GM12878 (cell line): ENCODE results near the gene USP36. TPM values are rescaled to one million over a fixed set of nuclear protein-coding genes. Genes with fewer than 3 reads are reported as not detected.
A peak's percentile ranks its signal among the peaks of the same experiment; 100 is the strongest.

ENCODE experiments used
- ATAC-seq: fragments of 200-7000 bp; cut with Tn5 transposase; 3 replicates; pipeline ENCODE4 v1.9.1; 2020; ENCODE audit warnings: mild to moderate bottlenecking, moderate library complexity
- BruUV-seq: library from RNA; stranded (reverse); fragments of 400-500 nt; replicated peaks from 2 replicates; lab custom pipeline; 2021; lab: Mats Ljungman, UMichigan
- CTCF ChIA-PET: fragments of 300-600 bp; sonication (Branson Sonifier 250); formaldehyde crosslinking; extraction: SDS; loops from one replicate; lab custom pipeline; 2021; ENCODE audit warnings: inconsistent platforms; lab: Yijun Ruan, JAX
- POLR2A ChIA-PET: fragments of 350-600 bp; formaldehyde crosslinking; extraction: SDS; loops from one replicate; lab custom pipeline; 2021; ENCODE audit warnings: inconsistent platforms; lab: Charles Lee
- RAD21 ChIA-PET: fragments of 300-600 bp; sonication (Branson Sonifier 250); formaldehyde crosslinking; loops from one replicate; lab custom pipeline; 2023; ENCODE audit warnings: antibody characterized with exemption; ENCODE audit not compliant: unreplicated experiment; lab: Charles Lee
- SMC1A ChIA-PET: fragments of 300-600 bp; sonication (Branson Sonifier 250); formaldehyde crosslinking; loops from one replicate; lab custom pipeline; 2023; ENCODE audit not compliant: unreplicated experiment, uncharacterized antibody; lab: Charles Lee
- DNase-seq: peaks from one replicate; pipeline ENCODE4 v3.0.0-alpha.2; 2011; ENCODE audit warnings: low read depth, low spot score
- FAIRE-seq: peaks from 3 replicates; lab custom pipeline; 2011; peaks lifted over from hg19 to GRCh38; lab: Jason Lieb, UNC
- H2AFZ ChIP-seq: 2 replicates; pipeline ENCODE4 v1.6.0; 2011; ENCODE audit warnings: low read depth, low read length, control low read depth; ENCODE audit not compliant: control insufficient read depth
- H3K27ac ChIP-seq: 2 replicates; pipeline ENCODE4 v1.5.1; 2011; ENCODE audit warnings: control low read depth; ENCODE audit not compliant: control insufficient read depth, insufficient read depth
- H3K27me3 ChIP-seq, 2 experiments: replicated peaks in 1 of 2; 2 replicates each; pipeline versions ENCODE4 v1.6.0 to v1.6.1; 2011; ENCODE audit warnings: low read length in 1 of 2; ENCODE audit not compliant: control insufficient read depth in 2 of 2, insufficient read depth in 2 of 2
- H3K36me3 ChIP-seq, 2 experiments: 2 replicates each; pipeline ENCODE4 v1.5.1; 2011; ENCODE audit warnings: low read length in 1 of 2; ENCODE audit not compliant: control insufficient read depth in 2 of 2, insufficient read depth in 2 of 2
- H3K4me1 ChIP-seq: 2 replicates; pipeline ENCODE4 v1.6.1; 2011; ENCODE audit warnings: mild to moderate bottlenecking, low read length, moderate library complexity, mixed read lengths; ENCODE audit not compliant: control insufficient read depth, insufficient read depth
- H3K4me2 ChIP-seq: 2 replicates; pipeline ENCODE4 v1.6.0; 2011; ENCODE audit warnings: control low read depth; ENCODE audit not compliant: control insufficient read depth, insufficient read depth
- H3K4me3 ChIP-seq: fragments of 200-600 bp; sonication (generic); 2 replicates; pipeline ENCODE4 v1.5.1; 2016
- H3K79me2 ChIP-seq: 2 replicates; pipeline ENCODE4 v1.6.0; 2011; ENCODE audit warnings: low read length; ENCODE audit not compliant: control insufficient read depth, insufficient read depth
- H3K9ac ChIP-seq: 2 replicates; pipeline ENCODE4 v1.8.0; 2011; ENCODE audit warnings: low read length, control low read depth, mixed read lengths; ENCODE audit not compliant: control insufficient read depth, insufficient read depth
- H3K9me3 ChIP-seq: replicated peaks from 3 replicates; pipeline ENCODE4 v1.5.1; 2011; ENCODE audit warnings: mild to moderate bottlenecking, low read length; ENCODE audit not compliant: control insufficient read depth, insufficient read depth
- H4K20me1 ChIP-seq: 2 replicates; pipeline ENCODE4 v1.6.0; 2011; ENCODE audit not compliant: control insufficient read depth, insufficient read depth
- ATF3 ChIP-seq: IDR thresholded peaks from 2 replicates; pipeline ENCODE4 v1.6.1; 2011; ENCODE audit warnings: low read depth, mild to moderate bottlenecking, low read length, moderate library complexity, borderline replicate concordance; ENCODE audit errors: extremely low read depth
- BMI1 ChIP-seq: fragments of 450-650 bp; IDR thresholded peaks from 2 replicates; pipeline ENCODE4 v1.6.1; 2016; ENCODE audit warnings: mild to moderate bottlenecking, moderate library complexity, borderline replicate concordance
- CHD2 ChIP-seq: IDR thresholded peaks from 2 replicates; pipeline ENCODE4 v1.6.1; 2011; ENCODE audit warnings: low read depth, low read length, improper control_type of control experiment, borderline replicate concordance
- HCFC1 ChIP-seq: fragments of 150-350 bp; IDR thresholded peaks from 2 replicates; pipeline ENCODE4 v1.6.1; 2014; ENCODE audit warnings: low read length
- IKZF1 ChIP-seq: fragments of 450-650 bp; conservative IDR thresholded peaks from 2 replicates; pipeline ENCODE4 v1.6.1; 2017; ENCODE audit warnings: antibody characterized with exemption, mild to moderate bottlenecking
- IRF3 ChIP-seq: fragments of 450-650 bp; IDR thresholded peaks from 2 replicates; pipeline ENCODE4 v1.6.1; 2014; ENCODE audit warnings: mild to moderate bottlenecking
- IRF5 ChIP-seq: fragments of 450-650 bp; IDR thresholded peaks from 2 replicates; pipeline ENCODE4 v1.6.1; 2017; ENCODE audit warnings: borderline replicate concordance
- MEF2B ChIP-seq: fragments of 450-650 bp; IDR thresholded peaks from 2 replicates; pipeline ENCODE4 v1.6.1; 2018; ENCODE audit warnings: mild to moderate bottlenecking, moderate library complexity; ENCODE audit not compliant: partially characterized antibody, poor library complexity, severe bottlenecking
- MXI1 ChIP-seq: fragments of 150-350 bp; IDR thresholded peaks from 2 replicates; pipeline ENCODE4 v1.6.1; 2011; ENCODE audit warnings: low read depth, mild to moderate bottlenecking, inconsistent platforms, low read length, improper control_type of control experiment
- MYC ChIP-seq: IDR thresholded peaks from 2 replicates; pipeline ENCODE4 v1.6.1; 2011; ENCODE audit warnings: mild to moderate bottlenecking, low read length, moderate library complexity, inconsistent platforms; ENCODE audit not compliant: insufficient read depth, insufficient replicate concordance, insufficient read length, severe bottlenecking
- PBX3 ChIP-seq: IDR thresholded peaks from 2 replicates; pipeline ENCODE4 v1.6.1; 2011; ENCODE audit warnings: mild to moderate bottlenecking, low read depth, low read length, moderate library complexity; ENCODE audit not compliant: insufficient replicate concordance
- RAD21 ChIP-seq: IDR thresholded peaks from 2 replicates; pipeline ENCODE4 v1.6.1; 2011; ENCODE audit warnings: mild to moderate bottlenecking, low read depth, low read length, moderate library complexity; ENCODE audit not compliant: insufficient read depth
- RBBP5 ChIP-seq: fragments of 200-600 bp; sonication (generic); conservative IDR thresholded peaks from 2 replicates; pipeline ENCODE4 v1.6.1; 2016
- RUNX3 ChIP-seq: IDR thresholded peaks from 2 replicates; pipeline ENCODE4 v1.6.1; 2012; ENCODE audit warnings: low read length, inconsistent platforms
- SRF ChIP-seq, 2 experiments: IDR thresholded peaks; 2 replicates each; pipeline ENCODE4 v1.6.1; 2011; ENCODE audit warnings: low read depth in 2 of 2, low read length in 2 of 2, mild to moderate bottlenecking in 1 of 2, moderate library complexity in 1 of 2
- YBX1 ChIP-seq: fragments of 450-650 bp; IDR thresholded peaks from 2 replicates; pipeline ENCODE4 v1.6.1; 2016; ENCODE audit warnings: antibody characterized with exemption
- ZBED1 ChIP-seq: IDR thresholded peaks from 2 replicates; pipeline ENCODE4 v1.6.1; 2016; ENCODE audit warnings: borderline replicate concordance
- ZNF207 ChIP-seq: fragments of 450-650 bp; IDR thresholded peaks from 2 replicates; pipeline ENCODE4 v1.6.1; 2014; ENCODE audit warnings: antibody characterized with exemption, mild to moderate bottlenecking, borderline replicate concordance
- WGBS: methylation state at CpG from one replicate; pipeline ENCODE4 v1.1.6; 2016; ENCODE audit warnings: low lambda C conversion rate; ENCODE audit not compliant: insufficient replicate concordance, insufficient coverage; ENCODE audit errors: missing lambda C conversion rate; 5-methylcytosine and 5-hydroxymethylcytosine counted together
- in situ Hi-C: fragments of 300-500 bp; cut with MboI; formaldehyde crosslinking; loops from 9 replicates; pipeline ENCODE4 v1.14.3; 2018; ENCODE audit warnings: mixed read lengths
- intact Hi-C: fragments of 100-400 bp; cut with micrococcal nuclease; formaldehyde crosslinking; loops from one replicate; pipeline ENCODE4 v1.14.2; 2022; ENCODE audit not compliant: unreplicated experiment
- polyA plus RNA-seq, 11 experiments: library from polyadenylated mRNA; depleted of rRNA in 4 of 11; unstranded in 6 of 11; stranded (reverse) in 5 of 11; fragments of >200 nt; fragmentation: Nextera tagmentation in 4 of 11; fragmentation: Illumina TruSeq in 1 of 11; extraction: Ambion mirVana in 4 of 11; extraction: Trizol in 1 of 11; gene quantifications; 1 replicate in 1 of 11; 2 replicates in 10 of 11; pipeline versions ENCODE4 v1.2.1 to v1.2.3, GENCODE V29; 2011 to 2016; ENCODE audit warnings: inconsistent platforms in 2 of 11, missing spikeins in 2 of 11, low read depth in 1 of 11
- total RNA-seq, 4 experiments: library from RNA; depleted of rRNA in 3 of 4; stranded (reverse); fragments of >200 nt in 3 of 4; fragmentation: Illumina TruSeq in 1 of 4; extraction: Trizol in 1 of 4; gene quantifications; 2 replicates each; pipeline versions ENCODE4 v1.2.1 to v1.2.3, GENCODE V29; 2013 to 2021

The USP36 gene
- total and polyA plus RNA-seq, 10 of the 15 experiments (the other 5 are each of a cell fraction or from before 2014, with no cell fraction given): 7.2 to 65.7 (median 33.6) TPM

- TF ChIP-seq CHD2 (no peak), RUNX3 (peak; percentile 59), ZNF207 (no peak), HCFC1 (no peak), ZBED1 (no peak), IKZF1 (0 out of 2 replicates have a peak, but pooled peaks have one; percentile 29), PBX3 (no peak), MXI1 (peak; percentile 59; the same call in 1 of the 2 replicates), RBBP5 (no peak), RAD21 (no peak)
Observed at GRCh38 chr17:78889531-78889930, 48.9 kb upstream of the USP36 start (continued).

- 4% methylated on average over 10 of the region's 10 CpGs for WGBS
- Histone ChIP-seq H3K27me3 (no peaks in the 10 kb centered on the region; a peak in 1 of 4 replicates), H3K79me2 (no peaks in the 10 kb centered on the region), H3K9me3 (no peaks in the 10 kb centered on the region), H3K4me3 (no peak overlapping the region), H3K4me2 (peak overlapping the region; percentile 86), H2AFZ (peak overlapping the region; percentile 34), H4K20me1 (no peaks in the 10 kb centered on the region), H3K9ac (no peak overlapping the region), H3K4me1 (peaks cover 25% of the 10 kb centered on the region), H3K36me3 (no peaks in the 10 kb centered on the region), H3K27ac (peak overlapping the region; percentile 25; the same call in 1 of the 2 replicates)
- intact Hi-C loops: no loop called here
- SMC1A ChIA-PET: interaction anchor here (0.6 to 0.7 kb wide), 2 partner anchors 23 to 83 kb away, joined by 3 read pairs; no protein-coding TSS in a partner anchor
- CTCF ChIA-PET: interaction anchor here (0.7 to 1.2 kb wide), 2 partner anchors 23 to 82 kb away, joined by 3 to 4 read pairs; no protein-coding TSS in a partner anchor
- POLR2A ChIA-PET: no interaction called here
- FAIRE-seq (no peak), DNase-seq (no peak), ATAC-seq (peak; percentile 60)
- BruUV-seq: no TSS peak
- in situ Hi-C loops: no loop called here
- RAD21 ChIA-PET: no interaction called here
- TF ChIP-seq ATF3: no peak
- TF ChIP-seq IRF5: no peak
- no peak for TF ChIP-seq MEF2B
- no peak for TF ChIP-seq SRF (IDR thresholded peaks at IDR 0.05; ENCODE audit: low read depth in 2 of 2, low read length in 2 of 2)
- TF ChIP-seq BMI1: no peak
- no peak for TF ChIP-seq YBX1
- TF ChIP-seq IRF3: no peak
- no peak for TF ChIP-seq HCFC1
- no peak for TF ChIP-seq RBBP5
- TF ChIP-seq MYC: no peak
Observed at GRCh38 chr17:78888941-78889518, 48.4 kb upstream of the USP36 start.
